Stimulated activated CD8-positive, alpha-beta memory T cell treated with anti-CD3 and anti-CD28 coated beads, Interleukin-4, amount 100 ng/mL, for 4 hours (primary cell): ENCODE measurements around the gene GGCX.

Experiments used
- DNase-seq, 2 donors: peaks; one replicate each; pipeline ENCODE4 v3.0.0-alpha.2; 2020; ENCODE audit warnings: low read depth in 2 of 2, low spot score in 1 of 2

GGCX gene

DNA sequence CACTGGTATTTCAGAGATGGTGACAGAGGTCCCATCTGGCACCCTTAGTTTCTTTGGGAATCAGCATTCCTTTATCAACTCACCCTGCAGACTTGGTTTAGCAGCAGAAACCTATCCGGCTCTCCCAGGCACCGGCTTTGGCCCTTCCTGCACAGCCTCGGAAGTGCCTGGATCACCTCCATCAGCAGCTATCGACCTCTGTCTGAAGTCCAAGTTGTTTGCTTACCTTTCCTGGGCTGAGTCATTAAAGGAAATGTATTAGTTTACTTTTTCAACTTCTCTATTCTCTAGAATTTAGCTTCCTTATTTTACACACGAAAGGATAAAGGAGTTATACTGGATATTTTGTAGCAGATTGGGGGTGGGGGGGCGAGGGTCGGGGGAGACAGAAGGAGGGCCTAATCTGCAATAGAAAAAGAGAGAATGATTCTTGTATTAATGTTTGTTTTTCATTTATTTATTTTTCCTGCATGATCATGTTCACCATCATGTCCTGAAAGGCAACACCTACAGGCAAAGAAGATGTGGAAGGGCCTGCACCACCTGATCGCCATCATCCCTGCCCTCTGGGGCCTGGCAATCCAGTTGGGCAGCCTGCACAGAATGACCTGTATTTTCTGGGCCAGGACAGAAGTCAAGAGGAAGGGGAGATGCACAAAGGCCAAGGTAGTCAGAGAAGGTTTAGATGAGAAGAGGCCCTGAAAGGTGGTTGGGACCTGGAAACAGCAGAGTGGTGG lies 44.5 kb downstream of the GGCX start:
- no peak for DNase-seq

DNA sequence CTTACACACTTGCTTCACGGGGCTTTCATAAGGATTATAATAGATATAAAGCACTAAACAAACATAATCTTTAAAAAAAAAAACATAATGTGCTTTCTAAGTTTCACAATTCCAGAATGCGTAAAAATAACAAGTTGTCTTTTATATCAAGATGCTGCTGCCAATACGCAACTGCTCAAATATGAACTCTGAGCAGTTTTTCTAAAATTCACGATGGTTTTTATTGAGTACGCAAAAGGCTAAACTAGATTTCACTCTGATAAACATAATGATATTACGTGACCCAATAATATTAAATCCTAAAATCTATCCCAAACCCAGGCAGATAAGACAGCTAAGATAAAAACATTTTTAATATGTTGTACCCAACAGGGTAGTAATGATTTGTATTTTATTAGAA lies 47.0 kb downstream of the GGCX start:
- no peak for DNase-seq

DNA sequence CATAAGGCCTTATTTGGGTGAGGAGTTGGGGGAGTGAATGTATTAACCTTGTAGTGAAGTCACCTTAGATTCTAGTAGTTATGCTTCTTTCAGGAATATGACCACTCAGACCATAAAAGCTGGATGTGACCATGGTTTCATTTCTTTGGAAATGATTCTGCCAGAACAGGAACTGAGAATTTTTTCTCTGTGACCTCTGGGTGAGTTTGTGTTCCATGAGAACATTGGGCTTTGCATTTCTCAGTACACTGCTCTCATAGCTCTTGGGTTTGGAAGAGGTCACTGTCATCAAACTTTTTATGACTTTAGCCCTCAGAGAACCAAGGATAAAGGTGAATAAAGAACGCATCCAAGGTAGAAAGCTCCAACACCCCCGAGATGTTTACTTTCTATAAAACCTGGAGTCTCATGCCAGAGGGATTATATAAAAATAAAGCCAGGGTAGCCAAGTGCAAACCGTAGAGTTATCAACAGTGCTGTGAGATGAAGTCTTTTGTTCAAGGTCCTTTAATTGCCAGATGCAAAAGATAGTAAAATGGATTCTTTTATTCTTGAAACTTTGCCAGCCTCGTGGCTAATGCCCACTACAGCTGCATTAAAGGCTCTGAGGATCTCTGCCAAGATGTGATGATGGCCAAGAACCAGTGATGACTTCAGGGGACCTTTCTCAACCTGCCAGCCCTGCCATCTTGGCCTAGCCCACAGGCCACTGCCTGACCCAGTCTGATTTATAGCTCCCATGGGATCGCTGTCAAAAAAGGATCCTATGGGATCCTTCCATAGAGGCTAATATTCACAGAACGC lies 50.1 kb downstream of the GGCX start:
- no peak for DNase-seq

DNA sequence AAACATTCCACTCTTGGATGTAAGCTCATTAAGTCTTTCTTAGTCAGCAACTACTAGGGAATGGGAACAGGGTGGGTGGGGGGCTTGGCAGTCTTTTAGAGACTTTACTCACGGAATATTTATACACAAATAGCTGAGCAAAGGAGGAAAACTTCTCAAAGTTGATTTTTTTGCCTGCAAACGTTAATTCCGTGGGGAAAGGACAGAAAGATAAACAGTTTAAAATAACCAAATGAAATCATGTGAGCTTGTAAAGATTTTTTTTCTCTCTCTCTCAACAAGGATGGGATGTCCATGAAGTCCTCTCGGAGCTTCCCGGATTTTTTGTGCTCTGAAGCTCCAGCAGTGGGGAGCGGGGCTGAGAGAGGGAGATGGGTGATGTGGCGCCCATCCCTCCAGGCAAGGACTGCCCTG lies 54.5 kb downstream of the GGCX start:
- no peak for DNase-seq

DNA sequence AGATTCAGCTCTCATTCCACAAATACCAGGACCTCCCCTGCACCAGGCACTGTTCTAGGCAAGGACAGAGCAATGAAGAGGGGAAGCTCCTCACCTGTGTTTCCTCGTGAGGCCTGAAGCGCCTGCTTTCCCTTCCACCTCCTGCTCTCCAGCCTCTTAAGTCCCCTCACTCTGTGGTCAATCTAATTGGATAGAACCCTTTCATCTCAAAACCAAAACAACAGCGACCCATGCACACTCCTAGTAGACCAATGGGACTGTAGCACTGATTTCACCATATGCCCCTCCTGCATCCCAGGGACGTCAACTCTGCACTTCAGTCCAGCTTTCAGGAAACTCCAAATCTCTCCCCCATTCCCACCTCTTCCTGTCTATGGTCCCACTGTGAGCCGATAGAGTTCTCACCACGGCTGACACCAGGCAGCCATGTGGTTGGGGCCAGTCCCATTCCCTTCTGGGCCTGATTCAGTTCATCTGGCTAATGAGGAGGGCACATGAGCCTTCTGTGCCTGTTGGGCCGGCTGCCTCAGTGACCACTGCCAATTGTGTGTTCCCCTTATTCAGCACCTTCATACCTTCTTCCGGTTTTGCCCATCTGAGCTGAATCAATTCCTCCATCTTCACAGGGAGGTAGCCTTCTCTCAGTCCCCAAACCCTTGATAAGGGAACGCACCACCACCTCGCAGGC lies 55.6 kb downstream of the GGCX start:
- no peak for DNase-seq

DNA sequence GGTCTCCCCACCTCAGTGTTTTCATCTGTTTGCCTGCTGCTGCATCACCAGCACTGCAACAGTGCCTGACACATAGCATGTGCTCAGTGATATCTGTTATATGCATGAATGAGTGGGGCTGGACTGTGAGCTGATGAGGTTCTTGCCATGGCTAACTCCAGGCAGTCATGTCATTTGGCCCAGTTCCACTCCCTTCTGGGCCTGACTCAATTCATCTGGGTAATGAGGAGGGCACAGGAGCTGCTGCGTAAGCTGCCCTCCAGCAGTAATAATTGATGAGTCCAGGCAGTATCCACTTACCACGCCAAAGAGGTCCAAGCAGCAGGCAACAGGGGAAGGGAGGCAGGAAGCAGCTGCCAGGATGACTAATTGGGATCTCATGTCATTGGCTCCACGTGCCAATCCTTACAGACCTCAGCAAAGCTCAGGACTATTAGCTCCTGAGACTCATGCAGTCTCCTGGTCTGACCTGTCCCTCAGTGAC lies 56.5 kb downstream of the GGCX start:
- no peak for DNase-seq

DNA sequence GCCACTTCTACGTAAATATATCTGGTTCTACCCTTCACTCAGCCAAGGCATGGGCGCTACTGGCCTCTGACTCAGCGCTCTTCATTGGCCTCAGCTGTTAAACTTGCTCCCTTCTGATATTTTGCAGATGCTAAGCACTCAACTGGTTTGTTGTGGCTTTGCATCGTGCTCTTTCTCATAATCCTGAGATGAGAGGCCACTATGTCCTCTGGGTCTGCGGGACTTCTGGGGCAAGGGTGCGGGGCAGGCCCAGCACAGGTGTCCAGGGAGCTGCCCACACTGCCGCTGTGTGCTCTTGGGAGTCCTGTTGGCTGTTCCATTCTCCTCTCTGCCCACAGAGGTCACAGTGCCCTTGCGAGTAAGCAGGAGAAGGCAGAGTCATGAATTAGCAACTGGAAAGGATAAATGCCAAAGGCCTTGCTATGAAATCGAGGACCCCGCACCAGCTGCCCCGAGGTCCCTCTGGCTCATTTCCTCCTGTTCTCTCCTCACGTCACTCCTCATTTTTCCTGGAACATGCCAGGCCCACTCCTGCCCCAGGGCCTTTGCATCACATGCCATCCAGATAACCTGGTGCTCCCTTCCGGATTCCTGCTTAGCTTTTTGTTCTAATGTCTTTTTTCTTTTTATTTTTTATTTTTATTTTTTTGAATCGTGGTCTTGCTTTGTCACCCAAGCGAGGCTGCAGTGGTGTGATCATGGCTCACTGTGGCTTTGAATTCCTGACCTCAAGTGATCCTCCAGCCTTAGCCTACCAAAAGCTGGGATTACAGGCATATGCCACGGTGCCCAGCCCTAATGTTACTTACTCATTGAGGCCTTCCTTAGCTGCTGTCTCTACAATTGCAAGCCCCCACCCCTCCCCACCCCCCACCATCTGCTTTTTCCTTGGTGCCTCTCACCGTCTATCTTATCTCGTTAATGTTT lies 57.2 kb downstream of the GGCX start:
- no peak for DNase-seq

DNA sequence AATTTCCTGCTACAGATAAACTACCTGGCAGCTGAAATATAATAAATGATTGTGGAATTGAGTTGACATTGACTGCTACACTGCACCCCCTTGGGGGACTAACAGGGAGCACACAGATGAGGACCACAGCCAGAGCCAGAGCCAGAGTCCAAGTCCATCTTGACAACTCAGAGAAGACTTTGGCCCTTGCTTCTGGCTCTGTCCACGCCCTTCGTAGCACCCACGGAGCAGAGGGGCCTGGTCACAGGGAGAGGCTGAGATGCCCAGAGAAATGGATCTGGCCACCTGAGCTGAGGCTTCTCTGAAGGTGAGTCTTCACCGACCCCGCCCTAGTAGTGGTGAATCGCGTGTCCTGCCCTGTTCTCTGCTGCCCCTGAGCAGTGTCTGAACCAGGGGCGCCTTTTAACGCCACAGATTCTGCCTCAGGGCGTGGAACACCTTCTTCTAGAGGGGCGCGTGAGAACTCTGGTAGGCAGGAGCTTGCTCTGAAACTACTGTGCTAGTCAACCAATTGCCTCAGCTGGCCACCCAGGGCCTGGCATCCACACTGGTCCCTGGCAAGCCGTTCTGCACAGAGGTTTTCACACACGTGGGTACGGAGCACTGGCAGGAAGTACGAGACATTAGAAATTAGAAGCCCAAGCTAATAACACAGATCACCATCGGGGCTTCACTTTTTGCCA lies 58.0 kb downstream of the GGCX start:
- no peak for DNase-seq

DNA sequence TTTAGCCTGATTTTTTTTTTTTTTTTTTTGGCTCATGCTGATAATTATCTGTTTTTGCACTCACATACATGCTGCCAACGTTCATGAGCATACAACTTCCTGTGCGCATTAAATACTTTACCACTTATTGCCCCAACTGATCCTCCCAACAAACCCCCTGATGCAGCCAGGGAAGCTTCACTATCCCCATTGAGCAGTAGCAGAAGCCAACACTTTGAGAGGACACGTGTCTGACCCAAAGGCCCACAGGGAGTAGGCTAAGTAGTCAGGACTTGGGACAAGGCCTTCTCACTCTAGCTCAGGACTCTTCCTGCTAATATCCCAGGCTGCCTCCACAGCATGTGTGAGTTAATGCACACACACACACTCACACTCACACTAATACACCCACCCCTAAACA lies 58.6 kb downstream of the GGCX start:
- no peak for DNase-seq

DNA sequence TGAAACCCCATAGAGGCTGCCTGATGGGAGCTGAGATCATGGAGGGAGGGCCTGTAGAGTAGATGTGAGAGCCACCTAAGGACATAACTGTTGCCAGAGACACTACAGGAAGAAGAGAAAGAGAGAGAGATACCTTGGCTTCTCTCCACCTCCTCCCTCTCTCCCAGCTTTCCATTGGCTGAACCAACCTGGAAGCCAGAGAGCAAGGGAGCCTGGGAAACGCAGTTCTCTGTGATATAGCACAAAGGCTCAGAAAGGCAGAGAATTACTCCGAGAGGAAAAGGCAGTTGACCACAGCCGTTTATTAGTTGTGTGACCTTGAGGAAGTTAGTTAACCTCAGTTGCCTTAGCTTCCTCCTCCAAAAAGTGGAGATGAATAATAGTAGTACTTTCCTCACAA lies 60.0 kb downstream of the GGCX start:
- no peak for DNase-seq

DNA sequence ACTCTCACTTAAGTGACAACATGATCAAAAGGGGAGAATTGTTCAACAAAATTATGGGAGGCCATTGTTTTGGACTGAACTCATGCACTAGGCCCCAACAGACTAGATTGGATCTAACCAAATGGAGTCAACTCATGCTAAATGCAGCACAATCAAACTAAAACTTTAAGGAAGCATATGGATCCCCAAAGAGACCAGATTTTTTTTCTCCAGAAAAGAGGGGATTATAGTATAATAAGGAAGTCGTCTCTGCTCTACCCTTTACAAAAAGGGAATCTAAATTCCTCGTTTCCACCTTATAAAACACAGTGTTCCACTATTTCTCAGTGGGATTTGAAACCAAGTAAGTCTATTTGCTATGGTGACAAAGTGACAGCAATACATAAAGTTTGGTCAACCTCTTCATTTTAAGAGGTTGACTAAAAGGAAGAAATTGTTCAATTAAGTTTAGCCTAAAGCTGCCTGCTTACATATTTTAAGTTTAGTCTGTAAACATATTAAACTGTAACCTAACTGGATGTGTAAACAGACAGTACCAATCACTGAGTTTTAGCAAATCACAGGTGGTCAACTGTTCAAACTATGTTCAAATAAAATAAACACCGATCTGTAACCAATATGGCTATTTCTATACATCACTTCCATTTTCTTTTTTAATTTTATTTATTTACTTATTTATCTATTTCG lies 63.2 kb downstream of the GGCX start:
- DNase-seq = no peak

DNA sequence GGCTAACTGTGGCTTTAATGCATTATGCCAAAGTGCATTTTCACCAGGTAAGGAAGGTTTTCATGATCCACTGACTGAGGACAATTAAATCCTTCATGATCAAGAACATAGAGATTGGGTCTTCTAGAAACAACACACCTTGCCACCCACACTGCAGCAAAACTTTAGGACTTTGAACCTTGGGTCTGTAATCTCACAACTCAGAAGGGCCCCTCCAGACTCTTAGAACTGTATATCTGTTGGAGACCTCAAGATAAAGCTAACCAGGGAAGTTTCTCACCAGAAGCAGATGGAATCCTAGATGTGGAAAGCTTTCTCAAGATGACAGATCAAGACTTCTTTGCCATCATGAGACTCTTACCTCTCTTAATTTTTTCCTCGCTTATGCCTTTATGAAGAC lies 64.9 kb downstream of the GGCX start:
- no peak for DNase-seq
